SK-N-SH (cell line): ENCODE results near the gene ADAMTS7. TPM values are rescaled to one million over a fixed set of nuclear protein-coding genes. Genes with fewer than 3 reads are reported as not detected.
"Not testable (repeated sequence)": the region's sequence is repeated elsewhere in the genome, so short reads cannot be mapped to it uniquely, and the experiment has no call there.

ENCODE experiments used
- CTCF ChIA-PET: fragments of 300-600, 350-600 bp; formaldehyde crosslinking; extraction: SDS; loops from one replicate; lab custom pipeline; 2021; lab: Yijun Ruan, JAX
- POLR2A ChIA-PET: fragments of 350-600 bp; sonication (Branson Sonifier 250); formaldehyde crosslinking; extraction: SDS; loops from one replicate; lab custom pipeline; 2020; ENCODE audit warnings: antibody characterized with exemption, inconsistent platforms; lab: Yijun Ruan, JAX
- DNase-seq: peaks from one replicate; pipeline ENCODE4 v3.0.0; 2012
- H2AFZ ChIP-seq: fragments of 200-600 bp; sonication (generic); 2 replicates; pipeline ENCODE4 v1.8.1; 2016; ENCODE audit warnings: antibody characterized with exemption, mild to moderate bottlenecking, low read depth
- H3F3A ChIP-seq: fragments of 200-600 bp; sonication (generic); replicated peaks from 2 replicates; pipeline ENCODE3; 2016; ENCODE audit warnings: antibody characterized with exemption, mild to moderate bottlenecking; ENCODE audit not compliant: insufficient read depth
- H3K27ac ChIP-seq, 2 experiments: fragments of 200-500 bp in 1 of 2; fragments of 200-600 bp in 1 of 2; sonication (Bioruptor generic) in 1 of 2; sonication (generic), shearing (Covaris generic) in 1 of 2; 2 replicates each; pipeline versions ENCODE4 v1.5.1 to v1.6.1; 2014 to 2016; ENCODE audit warnings: low read depth in 2 of 2, inconsistent platforms in 1 of 2, low read length in 1 of 2, mild to moderate bottlenecking in 1 of 2, mixed read lengths in 1 of 2
- H3K27me3 ChIP-seq: fragments of 200-600 bp; sonication (generic), shearing (Covaris generic); 2 replicates; pipeline ENCODE4 v1.6.1; 2016; ENCODE audit warnings: mixed run types; ENCODE audit not compliant: insufficient read depth
- H3K36me3 ChIP-seq, 2 experiments: fragments of 200-500 bp in 1 of 2; fragments of 200-600 bp in 1 of 2; sonication (Bioruptor generic) in 1 of 2; sonication (generic) in 1 of 2; replicated peaks in 1 of 2; 2 replicates each; pipeline versions ENCODE3 to v1.5.1; 2014 to 2016; ENCODE audit warnings: low read length in 1 of 2, mild to moderate bottlenecking in 1 of 2; ENCODE audit not compliant: insufficient read depth in 2 of 2, control insufficient read depth in 1 of 2
- H3K4me1 ChIP-seq, 2 experiments: fragments of 200-500 bp in 1 of 2; fragments of 200-600 bp in 1 of 2; sonication (Bioruptor generic) in 1 of 2; sonication (generic), shearing (Covaris generic) in 1 of 2; 2 replicates each; pipeline versions ENCODE4 v1.5.1 to v1.6.1; 2014 to 2016; ENCODE audit warnings: low read depth in 1 of 2, low read length in 1 of 2, mixed run types in 1 of 2; ENCODE audit not compliant: insufficient read depth in 2 of 2, control insufficient read depth in 1 of 2
- H3K4me2 ChIP-seq: fragments of 200-600 bp; sonication (generic), shearing (Covaris generic); 2 replicates; pipeline ENCODE4 v1.6.1; 2017; ENCODE audit warnings: mixed run types
- H3K4me3 ChIP-seq, 2 experiments: fragments of 200-500 bp in 1 of 2; fragments of 200-600 bp in 1 of 2; sonication (Bioruptor generic) in 1 of 2; sonication (generic), shearing (Covaris generic) in 1 of 2; 2 replicates each; pipeline versions ENCODE4 v1.5.1 to v1.8.1; 2014 to 2016; ENCODE audit warnings: low read depth in 2 of 2, inconsistent platforms in 1 of 2, low read length in 1 of 2, mild to moderate bottlenecking in 1 of 2, mixed read lengths in 1 of 2, moderate library complexity in 1 of 2
- H3K79me2 ChIP-seq: fragments of 200-600 bp; sonication (generic); 2 replicates; pipeline ENCODE4 v1.8.1; 2017; ENCODE audit warnings: mild to moderate bottlenecking; ENCODE audit not compliant: insufficient read depth
- H3K9ac ChIP-seq: fragments of 200-600 bp; sonication (generic); 2 replicates; pipeline ENCODE4 v1.6.1; 2017; ENCODE audit warnings: mixed run types
- H3K9me2 ChIP-seq: fragments of 200-600 bp; sonication (generic); 2 replicates; pipeline ENCODE4 v1.6.1; 2017; ENCODE audit warnings: mixed run types
- H3K9me3 ChIP-seq: fragments of 200-600 bp; sonication (generic); 2 replicates; pipeline ENCODE4 v1.6.1; 2017; ENCODE audit warnings: mixed run types, mild to moderate bottlenecking, moderate library complexity
- H4K20me1 ChIP-seq: fragments of 200-600 bp; sonication (generic); 2 replicates; pipeline ENCODE4 v1.6.1; 2017; ENCODE audit warnings: mild to moderate bottlenecking, mixed run types; ENCODE audit not compliant: insufficient read depth
- CHD2 ChIP-seq: fragments of 150-350 bp; IDR thresholded peaks from 2 replicates; pipeline ENCODE4 v1.6.1; 2018; ENCODE audit warnings: low read length; ENCODE audit not compliant: partially characterized antibody
- JUND ChIP-seq: IDR thresholded peaks from 2 replicates; pipeline ENCODE4 v1.4.0; 2012
- RAD21 ChIP-seq: IDR thresholded peaks from 2 replicates; pipeline ENCODE4 v1.6.1; 2012; ENCODE audit warnings: mild to moderate bottlenecking, low read length
- RCOR1 ChIP-seq: fragments of 150-350 bp; IDR thresholded peaks from 2 replicates; pipeline ENCODE4 v1.6.1; 2017; ENCODE audit warnings: antibody characterized with exemption, low read length
- REST ChIP-seq: IDR thresholded peaks from 2 replicates; pipeline ENCODE4 v1.6.1; 2012; ENCODE audit warnings: mild to moderate bottlenecking, low read depth, low read length, moderate library complexity
- SIN3A ChIP-seq: IDR thresholded peaks from 2 replicates; pipeline ENCODE4 v1.6.1; 2012; ENCODE audit warnings: low read depth, mild to moderate bottlenecking, low read length, moderate library complexity, borderline replicate concordance
- SMC3 ChIP-seq: IDR thresholded peaks from 2 replicates; pipeline ENCODE4 v1.6.1; 2012; ENCODE audit warnings: low read depth, low read length, improper control_type of control experiment
- WGBS: methylation state at CpG from one replicate; pipeline ENCODE4 v1.1.6; 2017; ENCODE audit warnings: low lambda C conversion rate; 5-methylcytosine and 5-hydroxymethylcytosine counted together
- polyA plus RNA-seq, 3 experiments: library from polyadenylated mRNA; depleted of rRNA; stranded (reverse); fragments of >200 nt; gene quantifications; 2 replicates each; pipeline ENCODE4 v1.2.3, GENCODE V29; 2012
- TF ChIP-seq, protein P1 (sequence below): IDR thresholded peaks from 2 replicates; pipeline ENCODE4 v1.4.0; 2012; ENCODE audit warnings: low read depth, borderline replicate concordance
- TF ChIP-seq, protein P2 (sequence below): fragments of 200-600 bp; sonication (generic); IDR thresholded peaks from 2 replicates; pipeline ENCODE4 v1.6.1; 2017; ENCODE audit warnings: antibody characterized with exemption, mild to moderate bottlenecking, moderate library complexity

ADAMTS7 gene
- polyA plus RNA-seq, 1 of the 3 experiments (the other 2 are of a cell fraction), result 17.9 TPM

- no peak for TF ChIP-seq REST
- TF ChIP-seq, protein P1, sequence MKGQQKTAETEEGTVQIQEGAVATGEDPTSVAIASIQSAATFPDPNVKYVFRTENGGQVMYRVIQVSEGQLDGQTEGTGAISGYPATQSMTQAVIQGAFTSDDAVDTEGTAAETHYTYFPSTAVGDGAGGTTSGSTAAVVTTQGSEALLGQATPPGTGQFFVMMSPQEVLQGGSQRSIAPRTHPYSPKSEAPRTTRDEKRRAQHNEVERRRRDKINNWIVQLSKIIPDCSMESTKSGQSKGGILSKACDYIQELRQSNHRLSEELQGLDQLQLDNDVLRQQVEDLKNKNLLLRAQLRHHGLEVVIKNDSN, result no peak
- no peak for TF ChIP-seq SIN3A
- no peak for TF ChIP-seq JUND
- no peak for TF ChIP-seq RCOR1
- no peak for TF ChIP-seq CHD2
Measured at GRCh38 chr15:78751602-78751979, 59.7 kb downstream of the ADAMTS7 start (continued).

DNA sequence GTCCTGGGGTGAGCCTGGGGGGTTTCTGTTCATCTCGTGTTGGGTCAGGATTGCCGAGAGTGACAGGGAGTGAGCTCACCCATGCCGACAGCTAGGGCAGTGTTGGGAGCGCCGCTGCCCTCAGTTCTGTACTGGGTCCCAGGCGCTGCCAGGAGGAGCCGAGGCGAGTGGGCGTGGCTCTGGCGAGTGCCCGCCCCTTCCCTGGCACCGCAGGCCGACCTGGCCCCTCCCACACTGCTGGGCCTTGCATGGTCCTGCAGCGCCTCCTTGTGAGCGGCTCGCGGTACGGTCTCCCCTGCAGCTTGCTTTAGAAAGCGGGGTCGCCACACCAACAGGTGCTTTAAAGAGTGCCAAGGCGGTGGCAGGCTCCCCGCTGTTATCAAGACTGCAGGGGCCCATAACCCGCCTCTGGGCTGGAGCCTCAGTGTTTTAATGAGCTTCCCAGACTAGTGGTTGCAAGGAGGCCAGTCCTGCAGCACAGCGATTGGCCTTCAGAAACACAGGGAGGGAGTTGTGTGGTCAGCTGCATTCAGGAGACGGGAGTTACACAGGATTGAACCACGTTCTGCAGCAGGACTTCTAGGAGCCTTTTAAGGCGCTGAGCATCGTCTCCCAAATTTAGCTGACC is 60.2 kb downstream of the ADAMTS7 start:
- peak; percentile 78 for TF ChIP-seq SMC3
- TF ChIP-seq RAD21, result peak; percentile 84
- TF ChIP-seq, protein P2, sequence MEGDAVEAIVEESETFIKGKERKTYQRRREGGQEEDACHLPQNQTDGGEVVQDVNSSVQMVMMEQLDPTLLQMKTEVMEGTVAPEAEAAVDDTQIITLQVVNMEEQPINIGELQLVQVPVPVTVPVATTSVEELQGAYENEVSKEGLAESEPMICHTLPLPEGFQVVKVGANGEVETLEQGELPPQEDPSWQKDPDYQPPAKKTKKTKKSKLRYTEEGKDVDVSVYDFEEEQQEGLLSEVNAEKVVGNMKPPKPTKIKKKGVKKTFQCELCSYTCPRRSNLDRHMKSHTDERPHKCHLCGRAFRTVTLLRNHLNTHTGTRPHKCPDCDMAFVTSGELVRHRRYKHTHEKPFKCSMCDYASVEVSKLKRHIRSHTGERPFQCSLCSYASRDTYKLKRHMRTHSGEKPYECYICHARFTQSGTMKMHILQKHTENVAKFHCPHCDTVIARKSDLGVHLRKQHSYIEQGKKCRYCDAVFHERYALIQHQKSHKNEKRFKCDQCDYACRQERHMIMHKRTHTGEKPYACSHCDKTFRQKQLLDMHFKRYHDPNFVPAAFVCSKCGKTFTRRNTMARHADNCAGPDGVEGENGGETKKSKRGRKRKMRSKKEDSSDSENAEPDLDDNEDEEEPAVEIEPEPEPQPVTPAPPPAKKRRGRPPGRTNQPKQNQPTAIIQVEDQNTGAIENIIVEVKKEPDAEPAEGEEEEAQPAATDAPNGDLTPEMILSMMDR, result peak; percentile 37
- 2% methylated on average over 7 of the region's 28 CpGs for WGBS
- H3K9me3 ChIP-seq, H2AFZ ChIP-seq, H3K9me2 ChIP-seq, H3F3A ChIP-seq, H3K36me3 ChIP-seq, H4K20me1 ChIP-seq, H3K9ac ChIP-seq, H3K4me3 ChIP-seq, H3K79me2 ChIP-seq, H3K27me3 ChIP-seq: not testable (repeated sequence)
- DNase-seq, result peak; percentile 92
- Histone ChIP-seq H3K4me1 (peaks cover 0 to 52% of the 10 kb centered on the region in 2 experiments; a peak in 2 of 4 replicates), H3K27ac (peak overlapping the region in 1 of 2 experiments; percentile 99; a peak in 2 of 4 replicates), H3K4me2 (0 out of 2 replicates have a peak overlapping the region, but pooled peaks have one; percentile 13)
- CTCF ChIA-PET, result interaction anchor here (0.6 to 5.4 kb wide), 37 partner anchors 10 to 444 kb away, joined by 3 to 47 read pairs (median 4); partner anchors contain the start of genes ADAMTS7, CHRNA3 and PSMA4
- POLR2A ChIA-PET, result interaction anchor here (0.6 to 2.7 kb wide), 7 partner anchors 70 to 620 kb away, joined by 3 to 18 read pairs (median 10); partner anchors contain the start of genes CIB2 and IREB2
